ENCODE results near the gene APPBP2. TPM values are rescaled to one million over a fixed set of nuclear protein-coding genes. Genes with fewer than 3 reads are reported as not detected.

Gene APPBP2
- total and polyA plus RNA-seq, 8 donors = 4.8 to 55.8 (median 17.0) TPM

GRCh38 chr17:60534010-60534555, 8.0 kb upstream of the APPBP2 start:
- Histone ChIP-seq H3K36me3 (no peaks in the 10 kb centered on the region), H3K4me1 (no peaks in the 10 kb centered on the region), H3K27ac (no peak overlapping the region), H3K4me3 (no peak overlapping the region), H3K9me3 (no peaks in the 10 kb centered on the region), H3K27me3 (no peaks in the 10 kb centered on the region)
- no peak for TF ChIP-seq POLR2A (IDR thresholded peaks at IDR 0.05)
- no peak for TF ChIP-seq EP300 (IDR thresholded peaks at IDR 0.05)
- TF ChIP-seq POLR2AphosphoS5 (IDR thresholded peaks at IDR 0.05) = no peak
- TF ChIP-seq CTCF (IDR thresholded peaks at IDR 0.05) = no peak
- intact Hi-C loops (cut with DNase I; ENCODE audit: low total_unique reads) = no loop called here
- DNase-seq = no peak
- WGBS, 5 donors = 47 to 72% (median 52%) methylated on average over 1 of the region's 1 CpG

DNA sequence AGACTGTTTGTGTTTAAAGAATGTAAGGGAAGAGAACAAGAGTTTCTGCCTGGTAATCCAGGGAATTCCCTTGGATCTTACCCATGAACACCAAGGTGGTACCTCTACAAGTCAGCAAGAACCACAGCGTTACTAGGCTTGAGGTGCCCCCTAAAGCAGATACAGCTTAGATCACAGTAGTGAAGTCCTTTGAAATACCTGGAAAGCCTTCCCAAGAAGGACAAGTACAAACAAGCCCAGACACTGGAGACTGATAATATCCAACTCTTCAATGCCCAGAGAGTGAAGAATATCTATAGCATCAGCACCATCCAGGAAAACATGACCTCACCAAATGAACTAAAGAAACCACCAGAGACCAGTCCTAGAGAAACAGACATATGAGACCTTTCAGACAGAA, 3.8 kb upstream of the APPBP2 start:
- Histone ChIP-seq H3K36me3 (no peaks in the 10 kb centered on the region), H3K27me3 (no peaks in the 10 kb centered on the region), H3K4me3 (no peak overlapping the region), H3K4me1 (peaks cover 5 to 15% (median 8%) of the 10 kb centered on the region in 4 donors), H3K27ac (no peak overlapping the region), H3K9me3 (no peaks in the 10 kb centered on the region)
- DNase-seq = no peak
- TF ChIP-seq EP300 (IDR thresholded peaks at IDR 0.05) = no peak
- 91 to 100% (median 97%) methylated on average over 1 of the region's 1 CpG for WGBS, 5 donors
- intact Hi-C loops (cut with DNase I; ENCODE audit: low total_unique reads) = no loop called here

- WGBS, 5 donors = 93 to 100% (median 95%) methylated on average over 1 to 3 of the region's 3 CpGs
- no peak for TF ChIP-seq POLR2A (IDR thresholded peaks at IDR 0.05)
- TF ChIP-seq CTCF (IDR thresholded peaks at IDR 0.05) = no peak
- no peak for TF ChIP-seq POLR2AphosphoS5 (IDR thresholded peaks at IDR 0.05)
- TF ChIP-seq EP300 (IDR thresholded peaks at IDR 0.05) = no peak
- H3K4me3 ChIP-seq = no peak overlapping the region
- H3K4me1 ChIP-seq = peaks cover 11 to 24% (median 16%) of the 10 kb centered on the region in 4 donors
- no peaks in the 10 kb centered on the region for H3K9me3 ChIP-seq
- H3K27me3 ChIP-seq = no peaks in the 10 kb centered on the region
- no peak for DNase-seq
- no peaks in the 10 kb centered on the region for H3K36me3 ChIP-seq
- intact Hi-C loops (cut with DNase I; ENCODE audit: low total_unique reads) = no loop called here
- H3K27ac ChIP-seq = no peak overlapping the region
Measured at GRCh38 chr17:60528828-60529227, 2.8 kb upstream of the APPBP2 start.

- TF ChIP-seq CTCF (IDR thresholded peaks at IDR 0.05) (no peak), EP300 (IDR thresholded peaks at IDR 0.05) (no peak), POLR2A (IDR thresholded peaks at IDR 0.05) (no peak)
- Histone ChIP-seq H3K27ac (no peak overlapping the region), H3K36me3 (no peaks in the 10 kb centered on the region), H3K4me3 (no peak overlapping the region), H3K9me3 (no peaks in the 10 kb centered on the region), H3K4me1 (peaks cover 22 to 35% (median 26%) of the 10 kb centered on the region in 4 donors), H3K27me3 (no peaks in the 10 kb centered on the region)
- no peak for DNase-seq
- 95 to 100% (median 99%) methylated on average over 2 of the region's 2 CpGs for WGBS, 5 donors
- intact Hi-C loops (cut with DNase I; ENCODE audit: low total_unique reads) = no loop called here
Measured at GRCh38 chr17:60527701-60528100, 1.7 kb upstream of the APPBP2 start.

- Histone ChIP-seq H3K27me3 (no peaks in the 10 kb centered on the region), H3K4me1 (peaks cover 23 to 45% (median 36%) of the 10 kb centered on the region in 4 donors), H3K27ac (peak overlapping the region in 4 of 5 donors; percentile 97 to 100 (median 99)), H3K36me3 (no peaks in the 10 kb centered on the region), H3K4me3 (peak overlapping the region; percentile 81 to 97 (median 94)), H3K9me3 (no peaks in the 10 kb centered on the region)
- peak in 1 of 2 donors; percentile 23 for DNase-seq
- intact Hi-C loops (cut with DNase I; ENCODE audit: low total_unique reads) = no loop called here
- no peak for TF ChIP-seq POLR2A (IDR thresholded peaks at IDR 0.05)
- no peak for TF ChIP-seq EP300 (IDR thresholded peaks at IDR 0.05)
- TF ChIP-seq CTCF (IDR thresholded peaks at IDR 0.05) = no peak
- no peak for TF ChIP-seq POLR2AphosphoS5 (IDR thresholded peaks at IDR 0.05)
- 9 to 17% (median 12%) methylated on average over 6 of the region's 6 CpGs for WGBS, 5 donors
Measured at GRCh38 chr17:60526726-60527125, 684 bp upstream of the APPBP2 start.
